Sigmoid colon (tissue), 7 donors: ENCODE results near the gene ARID5B. TPM values are rescaled to one million over a fixed set of nuclear protein-coding genes. Genes with fewer than 3 reads are reported as not detected.

Experiments
- DNase-seq: peaks from one replicate; pipeline ENCODE4 v3.0.0-alpha.2; 2019
- H3K27ac ChIP-seq, 4 donors: fragments of 200-600 bp; sonication (generic); one replicate each; pipeline ENCODE4 v1.5.1; 2016 to 2019; ENCODE audit warnings: mild to moderate bottlenecking in 1 of 4
- H3K27me3 ChIP-seq, 3 donors: fragments of 200-600 bp; sonication (generic); one replicate each; pipeline ENCODE4 v1.5.1; 2019; ENCODE audit warnings: mild to moderate bottlenecking in 1 of 3
- H3K36me3 ChIP-seq, 4 donors: fragments of 200-600 bp; sonication (generic); one replicate each; pipeline ENCODE4 v1.5.1; 2016 to 2019
- H3K4me1 ChIP-seq, 4 donors: fragments of 200-600 bp; sonication (generic); one replicate each; pipeline ENCODE4 v1.5.1; 2017 to 2019
- H3K4me3 ChIP-seq, 4 donors: fragments of 200-600 bp; sonication (generic); one replicate each; pipeline ENCODE4 v1.5.1; 2017 to 2019; ENCODE audit warnings: mild to moderate bottlenecking in 2 of 4, moderate library complexity in 1 of 4
- H3K9me3 ChIP-seq, 4 donors: fragments of 200-600 bp in 3 of 4; sonication (generic) in 3 of 4; one replicate each; pipeline versions ENCODE4 v1.5.1 to v1.6.1; 2013 to 2019
- EP300 ChIP-seq, 4 donors: sonication (generic); formaldehyde crosslinking; IDR thresholded peaks; one replicate each; pipeline ENCODE4 v1.6.1; 2017; ENCODE audit warnings: antibody characterized with exemption in 4 of 4
- POLR2A ChIP-seq, 2 donors: fragments of 450-650 bp; IDR thresholded peaks; one replicate each; pipeline ENCODE4 v1.6.1; 2016; ENCODE audit warnings: antibody characterized with exemption in 2 of 2, mild to moderate bottlenecking in 2 of 2, moderate library complexity in 2 of 2
- POLR2AphosphoS5 ChIP-seq, 4 donors: sonication (generic); formaldehyde crosslinking; IDR thresholded peaks; one replicate each; pipeline ENCODE4 v1.6.1; 2017; ENCODE audit warnings: antibody characterized with exemption in 4 of 4
- WGBS, 2 donors: extraction: QIAGEN DNeasy Blood & Tissue Kit; methylation state at CpG; one replicate each; pipeline ENCODE4 v1.1.7; 2013; 5-methylcytosine and 5-hydroxymethylcytosine counted together
- intact Hi-C: fragments of 100-400 bp; cut with DNase I; formaldehyde crosslinking; loops from one replicate; pipeline ENCODE4 v1.15.1; 2023
- polyA plus RNA-seq, 3 donors: library from polyadenylated mRNA; stranded (reverse); fragments of 200-250 nt; gene quantifications; one replicate each; pipeline ENCODE4 v1.2.3, GENCODE V29; 2013
- total RNA-seq, 4 donors: library from RNA; depleted of rRNA; stranded (reverse); fragments of >200 nt; gene quantifications; one replicate each; pipeline ENCODE4 v1.1.0, GENCODE V29; 2016
- TF ChIP-seq, protein P1 (sequence below), 4 experiments: fragments of 450-650 bp in 3 of 4; fragments of 200-600 bp in 1 of 4; IDR thresholded peaks; one replicate each; pipeline ENCODE4 v1.5.1; 2016 to 2019; ENCODE audit warnings: antibody characterized with exemption in 4 of 4, mild to moderate bottlenecking in 3 of 4, moderate library complexity in 2 of 4
- donor health status: healthy with polysubstance abuse.
- donor health status: Bipolar disorder and iron deficiency.
- donor health status: healthy.

Gene ARID5B
- total and polyA plus RNA-seq, 7 donors, result 2.3 to 109 (median 29.6) TPM

DNA sequence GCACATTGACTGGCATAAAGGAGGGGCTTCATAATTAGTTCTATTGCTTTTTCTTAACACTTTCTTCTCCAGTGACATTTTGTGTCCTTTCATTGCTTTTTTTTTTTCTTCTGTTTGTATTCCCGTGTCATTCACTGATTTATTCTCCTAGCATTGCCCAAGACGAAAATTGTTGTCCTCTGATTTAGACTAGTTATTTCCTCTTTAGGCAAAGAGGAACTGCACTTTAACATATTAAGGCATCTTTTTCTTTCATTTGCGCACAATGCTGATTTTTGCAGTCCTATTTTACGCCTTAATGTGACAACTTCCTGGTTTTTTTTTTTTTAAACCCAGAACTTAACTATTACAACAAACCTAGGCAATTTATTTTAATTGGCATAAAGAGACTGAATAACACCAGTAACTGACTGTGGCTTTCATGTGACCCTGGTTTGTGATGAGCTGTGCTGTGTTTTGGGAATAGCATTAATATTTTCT is 39.7 kb downstream of the ARID5B start:
- H3K9me3 ChIP-seq, result no peaks in the 10 kb centered on the region
- H3K27me3 ChIP-seq, result no peaks in the 10 kb centered on the region
- H3K4me3 ChIP-seq, result no peak overlapping the region
- DNase-seq, result no peak
- H3K4me1 ChIP-seq, result peaks cover 0 to 83% (median 64%) of the 10 kb centered on the region in 4 donors
- peak overlapping the region; percentile 10 to 84 (median 76) for H3K27ac ChIP-seq
- 46 to 59% methylated on average over 4 of the region's 4 CpGs for WGBS, 2 donors
- no peaks in the 10 kb centered on the region for H3K36me3 ChIP-seq
- TF ChIP-seq POLR2A (IDR thresholded peaks at IDR 0.05) (no peak), POLR2AphosphoS5 (IDR thresholded peaks at IDR 0.05) (peak in 1 of 4 donors; percentile 33), EP300 (IDR thresholded peaks at IDR 0.05) (peak in 2 of 4 donors; percentile 9 to 15)
- TF ChIP-seq, protein P1, sequence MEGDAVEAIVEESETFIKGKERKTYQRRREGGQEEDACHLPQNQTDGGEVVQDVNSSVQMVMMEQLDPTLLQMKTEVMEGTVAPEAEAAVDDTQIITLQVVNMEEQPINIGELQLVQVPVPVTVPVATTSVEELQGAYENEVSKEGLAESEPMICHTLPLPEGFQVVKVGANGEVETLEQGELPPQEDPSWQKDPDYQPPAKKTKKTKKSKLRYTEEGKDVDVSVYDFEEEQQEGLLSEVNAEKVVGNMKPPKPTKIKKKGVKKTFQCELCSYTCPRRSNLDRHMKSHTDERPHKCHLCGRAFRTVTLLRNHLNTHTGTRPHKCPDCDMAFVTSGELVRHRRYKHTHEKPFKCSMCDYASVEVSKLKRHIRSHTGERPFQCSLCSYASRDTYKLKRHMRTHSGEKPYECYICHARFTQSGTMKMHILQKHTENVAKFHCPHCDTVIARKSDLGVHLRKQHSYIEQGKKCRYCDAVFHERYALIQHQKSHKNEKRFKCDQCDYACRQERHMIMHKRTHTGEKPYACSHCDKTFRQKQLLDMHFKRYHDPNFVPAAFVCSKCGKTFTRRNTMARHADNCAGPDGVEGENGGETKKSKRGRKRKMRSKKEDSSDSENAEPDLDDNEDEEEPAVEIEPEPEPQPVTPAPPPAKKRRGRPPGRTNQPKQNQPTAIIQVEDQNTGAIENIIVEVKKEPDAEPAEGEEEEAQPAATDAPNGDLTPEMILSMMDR (IDR thresholded peaks at IDR 0.05), result no peak
- intact Hi-C loops, result loop anchor here (5.0 kb wide), 2 partner anchors 39 to 51 kb away; partner anchors contain the start of gene ARID5B

DNA sequence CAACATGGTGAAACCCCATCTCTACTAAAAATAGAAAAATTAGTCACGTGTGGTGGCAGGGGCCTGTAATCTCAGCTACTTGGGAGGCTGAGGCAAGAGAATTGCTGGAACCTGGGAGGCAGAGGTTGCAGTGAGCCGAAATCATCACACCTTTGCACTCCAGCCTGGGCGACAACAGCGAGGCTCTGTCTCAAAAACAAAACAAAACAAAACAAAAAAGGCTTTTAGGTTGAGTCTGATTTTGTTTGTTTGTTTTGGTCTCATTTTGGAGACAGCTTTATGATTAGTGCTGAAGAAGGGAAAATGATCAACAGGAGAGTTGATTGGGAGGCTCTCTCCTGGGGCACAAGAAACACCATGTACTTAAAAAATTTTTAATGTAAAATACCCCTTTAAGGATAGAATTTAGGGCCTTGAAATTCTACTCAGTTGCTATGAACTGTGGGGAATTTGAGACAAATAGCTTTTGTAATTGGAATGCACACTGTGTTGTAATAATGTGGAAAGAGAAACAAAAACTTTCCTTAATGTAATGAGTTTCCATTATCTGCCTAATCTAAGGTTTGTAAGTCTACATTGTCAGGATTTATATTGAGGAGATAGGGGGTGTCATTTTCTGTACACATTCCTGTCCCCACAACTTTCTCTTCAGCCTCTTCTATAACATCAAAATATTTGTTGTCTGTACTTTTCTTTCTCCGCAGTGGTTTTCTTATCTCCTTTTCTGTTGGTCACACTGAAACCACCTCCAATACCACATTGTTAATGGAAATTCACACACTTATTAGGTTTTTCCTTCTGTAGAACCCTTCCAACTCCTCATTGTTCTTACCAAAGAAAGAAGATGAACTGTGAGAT is 41.3 kb downstream of the ARID5B start:
- WGBS, 2 donors, result 69 to 81% methylated on average over 5 of the region's 5 CpGs
- intact Hi-C loops, result loop anchor here (5.0 kb wide), 2 partner anchors 41 to 49 kb away; partner anchors contain the start of gene ARID5B

DNA sequence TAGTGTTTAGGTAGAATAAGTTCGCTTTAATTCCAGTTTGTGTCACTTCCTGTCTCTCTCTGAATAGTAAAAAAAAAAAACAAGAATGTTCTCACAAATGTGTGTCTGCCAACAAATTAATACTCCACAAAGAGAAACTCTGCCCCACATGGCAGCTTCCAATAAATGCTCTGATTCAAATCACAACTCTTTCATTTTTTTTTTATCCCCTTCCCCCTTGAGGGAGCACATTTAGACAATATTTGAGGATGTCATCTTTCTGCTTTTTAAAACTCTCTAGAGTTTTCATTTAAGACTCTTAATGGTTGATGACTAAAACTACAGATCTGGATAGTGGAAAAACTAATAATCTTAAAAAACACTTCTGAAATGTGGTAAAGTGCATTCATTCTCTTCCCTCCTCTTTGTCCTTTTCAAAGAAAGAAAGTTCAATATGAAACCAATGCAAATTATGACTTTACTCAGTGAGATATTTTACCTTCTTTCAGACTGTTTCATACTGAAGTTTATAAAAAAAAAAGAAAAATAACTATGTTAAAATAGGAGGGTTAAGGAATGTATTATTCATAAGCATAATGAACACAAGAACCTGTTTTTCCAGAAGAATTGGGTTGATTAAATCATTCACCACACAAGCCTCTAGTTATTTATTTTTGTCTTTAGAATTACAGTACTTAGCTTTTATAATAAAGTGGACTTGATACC is 42.3 kb downstream of the ARID5B start:
- intact Hi-C loops, result loop anchor here (5.0 kb wide), 2 partner anchors 42 to 48 kb away; partner anchors contain the start of gene ARID5B

More for the DNA sequence above, 41.3 kb downstream of the ARID5B start:
- H3K27ac ChIP-seq, result peak overlapping the region; percentile 70 to 84 (median 80)
- DNase-seq, result no peak
- no peaks in the 10 kb centered on the region for H3K27me3 ChIP-seq
- TF ChIP-seq POLR2AphosphoS5 (IDR thresholded peaks at IDR 0.05) (peak in 1 of 4 donors; percentile 14), EP300 (IDR thresholded peaks at IDR 0.05) (no peak)
- no peaks in the 10 kb centered on the region for H3K9me3 ChIP-seq
- H3K4me3 ChIP-seq, result no peak overlapping the region
- peaks cover 0 to 68% (median 54%) of the 10 kb centered on the region in 4 donors for H3K4me1 ChIP-seq
- H3K36me3 ChIP-seq, result no peaks in the 10 kb centered on the region

DNA sequence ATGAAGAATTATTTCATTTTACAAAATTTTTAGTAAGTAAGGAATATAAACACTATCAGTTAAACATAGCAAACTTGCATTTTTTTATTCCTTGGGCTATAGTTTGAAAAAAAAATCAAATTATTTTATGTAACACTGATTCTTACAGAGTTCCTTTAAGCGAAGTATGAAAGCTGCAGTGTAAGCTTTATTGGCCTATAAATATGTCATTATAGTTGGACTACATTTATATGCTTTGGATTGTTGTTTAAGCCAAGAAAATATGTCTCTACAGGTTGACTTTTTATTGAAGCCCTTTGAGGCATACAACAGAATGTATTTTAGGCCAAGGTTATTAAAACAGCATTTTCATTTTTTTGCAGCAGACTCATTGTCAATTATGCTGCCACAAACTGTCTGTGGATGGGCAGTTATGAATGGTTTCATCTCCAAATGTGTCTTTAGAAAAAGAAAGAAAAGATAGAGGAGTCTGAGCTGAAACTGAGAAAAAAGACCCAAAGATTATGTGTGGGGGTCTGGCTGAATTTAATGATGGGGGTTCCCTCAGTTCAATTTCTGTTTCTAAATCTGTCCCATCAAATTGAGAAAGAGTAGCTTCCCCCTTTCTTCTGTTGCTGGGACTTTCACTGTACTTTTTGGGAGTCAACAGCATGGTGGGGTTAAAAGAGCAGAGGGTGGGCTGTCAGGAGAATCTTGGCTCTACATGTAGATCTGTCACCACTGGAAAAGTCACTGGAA is 43.1 kb downstream of the ARID5B start:
- no peak for DNase-seq
- H3K4me1 ChIP-seq, result peaks cover 0 to 50% (median 36%) of the 10 kb centered on the region in 4 donors
- intact Hi-C loops, result loop anchor here (5.0 kb wide), 2 partner anchors 42 to 48 kb away; partner anchors contain the start of gene ARID5B
- H3K36me3 ChIP-seq, result peaks cover 0 to 5% (median 0%) of the 10 kb centered on the region in 4 donors
- WGBS, 2 donors, result 18 to 69% methylated on average over 1 of the region's 1 CpG
- H3K4me3 ChIP-seq, result no peak overlapping the region
- H3K9me3 ChIP-seq, result no peaks in the 10 kb centered on the region
- peak overlapping the region; percentile 70 to 84 (median 80) for H3K27ac ChIP-seq
- no peak for TF ChIP-seq POLR2A (IDR thresholded peaks at IDR 0.05)
- TF ChIP-seq POLR2AphosphoS5 (IDR thresholded peaks at IDR 0.05), result peak in 3 of 4 donors; percentile 29 to 52 (median 39)
- no peaks in the 10 kb centered on the region for H3K27me3 ChIP-seq

More for the DNA sequence above, 42.3 kb downstream of the ARID5B start:
- Histone ChIP-seq H3K36me3 (peaks cover 0 to 5% (median 0%) of the 10 kb centered on the region in 4 donors), H3K9me3 (no peaks in the 10 kb centered on the region), H3K27me3 (no peaks in the 10 kb centered on the region), H3K27ac (peak overlapping the region; percentile 70 to 84 (median 80)), H3K4me1 (peaks cover 0 to 58% (median 44%) of the 10 kb centered on the region in 4 donors), H3K4me3 (no peak overlapping the region)
- TF ChIP-seq POLR2AphosphoS5 (IDR thresholded peaks at IDR 0.05), result no peak
- TF ChIP-seq, protein P1 (IDR thresholded peaks at IDR 0.05), result peak in 1 of 4 experiments; percentile 10
- 32 to 43% methylated on average over 1 of the region's 1 CpG for WGBS, 2 donors
- DNase-seq, result no peak

- TF ChIP-seq POLR2A (IDR thresholded peaks at IDR 0.05) (no peak), POLR2AphosphoS5 (IDR thresholded peaks at IDR 0.05) (no peak), EP300 (IDR thresholded peaks at IDR 0.05) (no peak)
- TF ChIP-seq, protein P1 (IDR thresholded peaks at IDR 0.05), result no peak
- no peak for DNase-seq
- Histone ChIP-seq H3K4me1 (peaks cover 0 to 24% (median 9%) of the 10 kb centered on the region in 4 donors), H3K9me3 (no peaks in the 10 kb centered on the region), H3K27ac (no peak overlapping the region), H3K27me3 (no peaks in the 10 kb centered on the region), H3K4me3 (no peak overlapping the region), H3K36me3 (peaks cover 0 to 5% (median 0%) of the 10 kb centered on the region in 4 donors)
- WGBS, 2 donors, result 62 to 66% methylated on average over 2 of the region's 2 CpGs
- intact Hi-C loops, result no loop called here
Observed at GRCh38 chr10:61949687-61950086, 48.2 kb downstream of the ARID5B start.
